ENCODE data around the gene SCGB1D1.

SCGB1D1 gene, protein sequence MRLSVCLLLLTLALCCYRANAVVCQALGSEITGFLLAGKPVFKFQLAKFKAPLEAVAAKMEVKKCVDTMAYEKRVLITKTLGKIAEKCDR

DNA sequence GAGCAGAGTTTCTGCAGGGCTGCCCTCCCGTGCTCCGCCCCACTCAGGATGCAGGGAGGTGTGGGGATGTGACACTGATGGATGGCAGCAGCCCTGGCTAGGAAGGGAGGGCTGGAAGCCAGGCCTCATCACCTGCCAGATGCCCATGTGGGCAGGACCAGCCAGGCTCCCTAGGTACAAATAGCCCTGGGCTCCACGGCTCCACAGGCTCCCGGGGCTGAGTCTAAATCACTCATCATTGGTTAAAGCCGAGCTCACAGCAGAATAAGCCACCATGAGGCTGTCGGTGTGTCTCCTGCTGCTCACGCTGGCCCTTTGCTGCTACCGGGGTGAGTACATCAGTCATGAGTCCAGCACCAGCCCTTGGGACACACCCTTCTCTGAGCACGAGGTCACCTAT is at the start of gene SCGB1D1:
Gene SCGB1D1, plus strand, starts transcription at position 206 of the 400 bp plus-strand sequence. Its CDS starts 69 bp downstream, at position 275.
- Mint-ChIP-seq H3K4me1 (no peaks in the 10 kb centered on the region), H3K9me3 (peaks cover 3% of the 10 kb centered on the region), H3K4me3 (no peak within 1 kb of the TSS), H3K36me3 (peaks cover 3% of the 10 kb centered on the region), H3K27me3 (peaks cover 22% of the 10 kb centered on the region), H3K27ac (no peak within 1 kb of the TSS)

DNA sequence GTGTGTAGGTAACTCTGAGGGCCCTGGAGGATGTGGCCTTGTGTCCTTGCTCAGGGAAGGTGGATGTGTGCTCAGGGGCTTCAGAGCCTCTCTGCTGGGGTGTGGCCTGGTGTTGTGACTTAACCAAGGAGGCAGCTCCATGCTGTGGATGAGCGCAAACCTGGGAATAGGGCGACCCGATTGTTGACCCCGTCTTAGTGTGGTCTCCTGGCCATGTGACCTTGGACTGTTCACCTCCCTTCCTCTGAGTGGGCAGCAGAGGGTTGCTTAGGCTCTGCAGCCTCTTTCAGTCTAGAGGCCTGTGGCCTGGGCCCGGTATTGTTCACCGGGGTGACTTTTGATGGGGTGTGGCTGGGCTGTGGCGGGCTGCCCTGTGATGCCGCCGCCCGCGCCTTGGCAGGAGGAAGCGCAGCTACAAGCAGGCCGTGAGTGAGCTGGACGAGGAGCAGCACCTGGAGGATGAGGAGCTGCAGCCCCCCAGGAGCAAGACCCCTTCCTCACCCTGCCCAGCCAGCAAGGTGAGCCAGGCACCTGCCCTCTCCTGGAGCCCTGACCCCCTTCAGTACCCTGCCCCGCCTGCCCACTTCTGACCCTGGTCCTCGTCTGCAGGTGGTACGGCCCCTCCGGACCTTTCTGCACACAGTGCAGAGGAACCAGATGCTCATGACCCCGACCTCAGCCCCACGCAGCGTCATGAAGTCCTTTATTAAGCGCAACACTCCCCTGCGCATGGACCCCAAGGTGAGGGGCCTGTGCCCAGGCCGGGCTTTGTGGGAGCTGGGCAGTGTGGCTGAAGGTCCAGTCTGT is 49.5 kb upstream of the SCGB1D1 start:
- H3K27me3 Mint-ChIP-seq = no peaks in the 10 kb centered on the region
- no peaks in the 10 kb centered on the region for H3K9me3 Mint-ChIP-seq
- no peak overlapping the region for H3K4me3 Mint-ChIP-seq
- peaks cover 4% of the 10 kb centered on the region for H3K36me3 Mint-ChIP-seq
- no peak overlapping the region for H3K27ac Mint-ChIP-seq
- peaks cover 4% of the 10 kb centered on the region for H3K4me1 Mint-ChIP-seq

DNA sequence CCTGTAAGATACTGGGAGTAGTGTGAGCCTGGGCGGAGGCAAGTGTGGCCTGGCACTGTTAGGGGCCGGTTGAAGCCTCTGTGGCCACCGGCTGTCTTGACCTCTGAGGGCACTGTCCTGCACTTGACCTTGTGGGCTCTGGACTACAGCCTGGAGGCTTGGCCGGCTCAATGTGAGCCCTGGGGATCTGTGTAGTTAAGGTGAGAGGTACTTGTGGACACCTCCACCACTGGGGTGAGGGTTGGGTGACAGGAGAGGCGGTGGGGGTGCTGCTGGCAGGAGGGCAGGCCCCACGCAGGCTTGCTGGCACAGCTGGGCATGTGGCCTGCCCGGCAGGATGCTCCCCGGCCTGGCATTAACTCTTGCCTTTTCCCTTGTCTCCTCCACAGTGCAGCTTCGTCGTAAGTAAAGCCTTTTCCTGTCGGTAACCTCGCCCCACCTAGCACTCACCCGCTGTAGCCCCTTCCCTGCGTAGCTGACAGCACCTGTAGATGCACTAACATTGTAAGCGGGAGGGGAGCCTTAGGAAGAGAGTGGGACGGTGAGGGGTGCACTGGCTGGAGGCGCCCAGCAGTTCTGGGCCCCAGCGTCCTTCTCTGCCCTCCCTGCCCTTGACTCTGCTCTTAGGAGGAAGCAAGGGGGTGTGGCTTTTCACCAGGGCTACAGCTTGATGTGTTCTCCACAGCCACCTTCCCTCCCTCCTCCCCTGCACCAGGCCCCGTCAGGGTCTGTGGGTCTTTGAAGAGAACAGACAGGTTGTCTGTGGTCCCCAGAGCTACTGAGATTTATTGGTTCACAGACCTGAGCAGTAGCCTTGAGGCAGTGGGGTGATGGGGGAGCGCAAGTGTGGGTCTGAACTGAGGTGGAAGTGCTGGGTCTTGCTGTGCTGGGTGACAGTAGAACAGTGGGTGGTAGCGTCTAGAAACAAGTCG is 48.6 kb upstream of the SCGB1D1 start:
- Mint-ChIP-seq H3K9me3 (no peaks in the 10 kb centered on the region), H3K36me3 (peaks cover 5% of the 10 kb centered on the region)

DNA sequence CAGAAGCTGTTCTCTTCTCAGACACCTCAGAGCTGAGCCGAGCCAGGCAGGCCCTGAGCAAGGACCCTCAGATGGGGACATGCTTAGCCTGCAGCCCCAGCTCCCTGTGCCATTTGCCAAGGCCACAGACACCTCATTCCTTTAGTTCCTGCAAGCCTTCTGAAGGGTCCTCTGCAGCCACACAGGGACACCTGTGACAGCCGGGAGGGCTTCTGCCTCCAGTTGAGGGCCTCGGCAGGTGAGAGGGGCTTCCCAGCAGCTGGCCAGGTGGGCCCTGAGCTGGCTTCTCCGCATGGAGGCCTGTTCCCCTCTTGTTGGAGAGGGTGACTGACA is 48.0 kb upstream of the SCGB1D1 start:
- H3K9me3 Mint-ChIP-seq = no peaks in the 10 kb centered on the region
- peaks cover 6% of the 10 kb centered on the region for H3K36me3 Mint-ChIP-seq
- H3K27ac Mint-ChIP-seq = no peak overlapping the region

More for the DNA sequence above, 48.6 kb upstream of the SCGB1D1 start:
- H3K4me1 Mint-ChIP-seq = peaks cover 4% of the 10 kb centered on the region
- H3K27me3 Mint-ChIP-seq = no peaks in the 10 kb centered on the region
- no peak overlapping the region for H3K27ac Mint-ChIP-seq
- no peak overlapping the region for H3K4me3 Mint-ChIP-seq

DNA sequence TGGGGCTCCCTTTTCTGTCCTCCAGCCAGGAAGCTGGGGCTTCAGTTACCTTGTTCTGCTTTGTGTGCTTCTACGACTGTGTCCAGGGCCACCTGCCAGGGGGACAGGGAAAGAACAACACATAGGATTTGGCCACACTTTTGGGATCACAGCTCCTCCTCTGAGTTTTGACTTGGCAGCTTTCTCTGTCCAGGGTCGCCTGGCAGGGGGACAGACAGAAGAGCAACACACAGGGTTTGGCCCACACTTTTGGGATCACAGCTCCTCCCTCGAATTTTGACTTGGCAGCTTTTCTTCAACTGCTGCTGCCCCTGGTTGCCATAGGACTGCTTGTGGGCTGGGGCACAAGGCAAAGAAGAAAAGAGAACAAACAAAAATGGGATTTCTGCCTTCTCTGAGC is 47.1 kb upstream of the SCGB1D1 start:
- Mint-ChIP-seq H3K36me3 (peaks cover 6% of the 10 kb centered on the region), H3K9me3 (no peaks in the 10 kb centered on the region), H3K4me3 (no peak overlapping the region), H3K4me1 (no peaks in the 10 kb centered on the region), H3K27me3 (no peaks in the 10 kb centered on the region), H3K27ac (no peak overlapping the region)

More for the DNA sequence above, 48.0 kb upstream of the SCGB1D1 start:
- Mint-ChIP-seq H3K4me1 (no peaks in the 10 kb centered on the region), H3K4me3 (no peak overlapping the region), H3K27me3 (no peaks in the 10 kb centered on the region)

DNA sequence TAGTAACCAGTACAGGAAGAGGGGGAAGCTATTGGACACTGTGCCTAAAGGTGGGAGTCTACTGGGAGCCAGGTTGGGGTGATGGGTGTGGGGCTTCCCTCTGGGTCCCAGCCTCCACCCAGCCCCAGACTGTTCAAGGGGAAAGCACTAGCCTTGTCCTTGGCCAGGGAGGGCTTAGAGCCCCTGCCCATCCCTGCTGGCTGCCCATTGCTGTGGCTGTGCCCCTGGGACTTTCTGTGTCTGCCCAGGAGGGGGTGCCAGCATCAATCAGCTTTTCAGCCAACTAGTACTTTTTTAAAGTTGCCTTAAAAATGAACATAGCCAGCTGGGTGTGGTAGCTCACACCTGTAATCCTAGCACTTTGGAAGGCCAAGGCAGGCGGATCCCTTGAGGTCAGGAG is 46.3 kb upstream of the SCGB1D1 start:
- H3K4me3 Mint-ChIP-seq = no peak overlapping the region
- no peaks in the 10 kb centered on the region for H3K9me3 Mint-ChIP-seq
- no peaks in the 10 kb centered on the region for H3K27me3 Mint-ChIP-seq
- H3K36me3 Mint-ChIP-seq = peaks cover 6% of the 10 kb centered on the region
- H3K27ac Mint-ChIP-seq = no peak overlapping the region
- H3K4me1 Mint-ChIP-seq = no peaks in the 10 kb centered on the region

DNA sequence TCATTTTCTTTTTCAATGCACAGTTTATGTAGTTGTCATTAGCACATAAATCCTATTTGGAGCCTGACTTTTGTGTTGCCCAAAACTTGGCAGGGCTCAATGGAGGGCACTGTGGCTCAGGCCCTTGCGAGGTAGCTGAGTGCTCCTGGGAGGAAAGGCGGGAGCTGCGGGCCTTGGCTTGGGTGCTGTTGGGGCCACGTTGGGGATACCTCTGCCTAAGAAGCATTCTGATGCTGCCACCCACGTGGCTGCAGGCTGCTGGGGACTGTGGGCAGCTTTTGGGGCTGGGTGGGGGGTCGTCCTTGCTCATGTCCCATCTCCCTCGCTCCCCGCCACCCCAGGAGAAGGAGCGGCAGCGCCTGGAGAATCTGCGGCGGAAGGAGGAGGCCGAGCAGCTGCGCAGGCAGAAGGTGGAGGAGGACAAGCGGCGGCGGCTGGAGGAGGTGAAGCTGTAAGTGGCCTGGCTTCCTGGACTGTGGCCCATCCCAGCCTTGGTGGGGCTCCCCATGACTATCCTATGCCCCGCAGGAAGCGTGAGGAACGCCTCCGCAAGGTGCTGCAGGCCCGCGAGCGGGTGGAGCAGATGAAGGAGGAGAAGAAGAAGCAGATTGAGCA is 45.3 kb upstream of the SCGB1D1 start:
- H3K4me3 Mint-ChIP-seq = no peak overlapping the region
- no peaks in the 10 kb centered on the region for H3K27me3 Mint-ChIP-seq
- H3K36me3 Mint-ChIP-seq = peaks cover 6% of the 10 kb centered on the region
- no peaks in the 10 kb centered on the region for H3K4me1 Mint-ChIP-seq
- no peaks in the 10 kb centered on the region for H3K9me3 Mint-ChIP-seq
- H3K27ac Mint-ChIP-seq = no peak overlapping the region

DNA sequence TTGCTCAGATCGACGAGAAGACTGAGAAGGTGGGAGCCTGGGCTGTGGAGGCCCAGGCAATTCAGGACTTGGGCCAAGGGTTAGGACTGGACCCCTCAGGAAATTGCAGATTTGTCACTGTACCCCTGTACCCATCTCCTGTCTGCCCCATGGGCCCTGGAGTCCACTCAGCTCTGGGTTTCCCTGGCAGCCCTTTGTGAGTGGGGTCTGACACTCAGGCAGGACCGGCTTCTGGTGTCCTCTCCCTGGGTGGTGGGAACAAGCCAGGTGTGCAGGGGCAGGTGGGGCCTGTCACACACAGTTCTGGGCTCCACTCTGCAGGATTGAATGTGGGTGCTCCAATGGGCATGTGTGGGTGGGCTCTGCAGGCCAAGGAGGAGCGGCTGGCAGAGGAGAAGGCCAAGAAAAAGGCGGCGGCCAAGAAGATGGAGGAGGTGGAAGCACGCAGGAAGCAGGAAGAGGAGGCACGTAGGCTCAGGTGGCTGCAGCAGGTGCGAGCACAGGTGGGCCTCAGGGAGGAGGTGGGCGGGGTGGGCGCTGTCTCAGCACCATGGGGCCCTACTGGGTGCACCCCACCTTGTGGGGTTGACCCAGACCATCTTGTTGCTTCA is 44.6 kb upstream of the SCGB1D1 start:
- Mint-ChIP-seq H3K4me3 (no peak overlapping the region), H3K36me3 (peaks cover 8% of the 10 kb centered on the region), H3K4me1 (no peaks in the 10 kb centered on the region), H3K27me3 (no peaks in the 10 kb centered on the region), H3K9me3 (no peaks in the 10 kb centered on the region), H3K27ac (no peak overlapping the region)

DNA sequence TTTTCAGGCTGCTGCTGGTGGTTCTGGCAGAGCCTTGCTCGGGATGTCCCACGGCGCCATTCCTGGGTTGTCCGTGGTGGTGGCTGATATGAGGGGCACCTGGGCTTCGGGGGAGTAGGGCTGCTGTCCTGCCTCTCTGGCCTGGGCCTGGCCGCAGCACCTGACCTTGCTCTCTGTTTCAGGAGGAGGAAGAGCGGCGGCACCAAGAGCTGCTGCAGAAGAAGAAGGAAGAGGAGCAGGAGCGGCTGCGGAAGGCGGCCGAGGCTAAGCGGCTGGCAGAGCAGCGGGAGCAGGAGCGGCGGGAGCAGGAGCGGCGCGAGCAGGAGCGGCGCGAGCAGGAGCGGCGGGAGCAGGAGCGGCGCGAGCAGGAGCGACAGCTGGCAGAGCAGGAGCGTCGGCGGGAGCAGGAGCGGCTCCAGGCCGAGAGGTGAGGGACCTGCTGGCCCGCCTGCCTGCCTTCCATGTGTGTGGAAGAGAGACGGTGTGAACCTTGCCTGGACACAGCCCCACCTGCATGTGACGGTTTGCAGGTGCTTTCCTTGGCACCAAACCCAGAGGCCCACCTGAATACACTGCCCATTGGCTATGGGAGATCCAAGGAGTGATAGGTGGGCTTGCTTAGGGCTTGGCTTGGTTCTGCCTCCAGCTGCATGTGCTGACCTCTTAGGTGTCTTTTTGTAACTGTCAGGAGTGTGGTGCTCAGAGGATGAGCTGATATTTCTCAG is 43.4 kb upstream of the SCGB1D1 start:
- Mint-ChIP-seq H3K4me1 (no peaks in the 10 kb centered on the region), H3K9me3 (no peaks in the 10 kb centered on the region), H3K27ac (no peak overlapping the region), H3K27me3 (no peaks in the 10 kb centered on the region), H3K36me3 (peaks cover 13% of the 10 kb centered on the region), H3K4me3 (no peak overlapping the region)

DNA sequence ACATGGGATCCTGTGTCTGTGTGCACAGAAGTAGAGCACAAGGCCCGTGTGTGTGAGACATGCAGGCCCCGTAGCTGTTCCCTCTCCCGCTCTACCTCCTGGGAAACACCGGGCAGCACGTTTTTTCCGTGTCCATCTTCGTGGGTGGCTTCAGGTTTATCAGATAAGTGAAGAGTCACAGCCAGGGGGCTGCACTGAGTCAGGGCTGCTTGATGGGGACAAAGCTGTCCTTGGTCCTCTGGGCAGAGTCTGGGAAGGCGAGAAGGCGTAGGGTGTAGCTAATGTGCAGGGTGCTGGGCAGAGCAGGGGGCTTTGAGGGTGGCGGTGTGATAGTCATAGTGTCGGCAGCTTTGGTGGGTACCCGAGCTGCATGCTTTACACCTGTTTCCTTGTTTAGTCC is 42.5 kb upstream of the SCGB1D1 start:
- Mint-ChIP-seq H3K27me3 (no peaks in the 10 kb centered on the region), H3K4me3 (no peak overlapping the region), H3K27ac (no peak overlapping the region), H3K4me1 (no peaks in the 10 kb centered on the region), H3K36me3 (peaks cover 13% of the 10 kb centered on the region), H3K9me3 (no peaks in the 10 kb centered on the region)

DNA sequence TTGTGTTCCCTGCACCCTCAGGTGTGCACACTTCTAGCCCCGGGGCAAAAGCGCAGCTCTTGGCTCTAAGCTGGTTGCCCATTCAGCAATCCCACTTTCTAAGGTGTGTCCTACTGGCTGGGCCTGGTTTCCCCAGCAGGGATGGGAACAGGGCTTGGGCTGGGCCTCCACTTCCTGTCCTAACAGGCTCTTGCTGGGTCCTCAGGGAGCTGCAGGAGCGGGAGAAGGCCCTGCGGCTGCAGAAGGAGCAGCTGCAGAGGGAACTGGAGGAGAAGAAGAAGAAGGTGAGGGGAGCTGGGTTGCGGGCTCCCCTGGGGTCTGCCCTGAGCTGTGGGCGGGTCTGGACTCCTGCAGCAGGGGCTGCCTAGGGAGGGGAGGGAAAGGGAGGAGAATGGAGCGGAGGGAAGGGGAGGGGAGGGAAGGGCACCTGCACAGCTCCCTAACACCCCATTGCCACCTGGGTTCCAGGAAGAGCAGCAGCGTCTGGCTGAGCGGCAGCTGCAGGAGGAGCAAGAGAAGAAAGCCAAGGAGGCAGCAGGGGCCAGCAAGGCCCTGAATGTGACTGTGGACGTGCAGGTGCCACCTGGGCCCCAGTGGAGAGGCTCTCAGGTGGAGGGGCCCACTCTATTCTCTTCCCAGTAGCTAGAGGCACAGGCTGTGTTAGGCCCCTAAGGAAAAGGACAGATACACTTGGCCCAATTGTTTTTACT is 41.6 kb upstream of the SCGB1D1 start:
- H3K4me3 Mint-ChIP-seq = no peak overlapping the region
- no peaks in the 10 kb centered on the region for H3K9me3 Mint-ChIP-seq
- no peaks in the 10 kb centered on the region for H3K27me3 Mint-ChIP-seq
- no peak overlapping the region for H3K27ac Mint-ChIP-seq
- H3K36me3 Mint-ChIP-seq = peaks cover 12% of the 10 kb centered on the region
- no peaks in the 10 kb centered on the region for H3K4me1 Mint-ChIP-seq

DNA sequence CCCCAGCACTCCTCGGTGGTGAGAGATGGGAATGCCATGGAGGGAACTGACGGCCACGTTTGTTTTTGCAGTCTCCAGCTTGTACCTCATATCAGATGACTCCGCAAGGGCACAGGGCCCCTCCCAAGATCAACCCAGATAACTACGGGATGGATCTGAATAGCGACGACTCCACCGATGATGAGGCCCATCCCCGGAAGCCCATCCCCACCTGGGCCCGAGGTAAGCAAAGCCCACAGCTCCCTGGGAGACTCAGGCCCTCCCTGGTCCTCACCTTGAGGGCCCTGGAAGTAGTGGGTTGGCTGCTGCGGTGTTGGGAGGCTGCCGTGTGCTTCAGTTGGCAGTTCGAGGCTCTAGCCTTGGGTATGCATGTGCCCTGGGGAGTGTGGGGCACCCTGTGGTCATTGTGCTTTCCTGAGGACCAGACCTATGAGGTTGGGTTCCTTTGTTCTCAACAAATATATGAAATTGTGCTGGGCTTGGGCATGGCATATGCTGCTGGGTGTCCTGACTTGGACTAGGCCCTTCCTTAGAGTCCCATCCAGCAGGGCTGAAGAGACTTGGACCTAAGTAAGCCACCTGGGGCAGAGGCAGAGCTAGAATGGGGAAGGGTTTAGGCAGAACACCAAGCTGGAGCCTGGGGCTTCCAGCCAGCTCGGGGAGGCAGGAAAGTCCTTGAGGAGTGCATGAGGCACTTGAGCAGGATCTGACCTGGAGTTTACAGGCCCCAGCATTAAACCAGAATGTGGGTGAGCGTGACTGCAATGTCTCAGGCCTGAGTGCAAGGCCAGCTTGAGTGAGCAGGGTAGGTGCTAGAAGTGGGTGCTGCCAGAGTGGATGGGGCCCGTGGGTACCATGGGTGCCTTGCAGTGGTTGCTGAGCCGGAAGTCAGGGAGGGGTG is 39.8 kb upstream of the SCGB1D1 start:
- Mint-ChIP-seq H3K9me3 (no peaks in the 10 kb centered on the region), H3K27ac (no peak overlapping the region), H3K27me3 (no peaks in the 10 kb centered on the region), H3K4me1 (no peaks in the 10 kb centered on the region), H3K36me3 (peaks cover 11% of the 10 kb centered on the region), H3K4me3 (no peak overlapping the region)

DNA sequence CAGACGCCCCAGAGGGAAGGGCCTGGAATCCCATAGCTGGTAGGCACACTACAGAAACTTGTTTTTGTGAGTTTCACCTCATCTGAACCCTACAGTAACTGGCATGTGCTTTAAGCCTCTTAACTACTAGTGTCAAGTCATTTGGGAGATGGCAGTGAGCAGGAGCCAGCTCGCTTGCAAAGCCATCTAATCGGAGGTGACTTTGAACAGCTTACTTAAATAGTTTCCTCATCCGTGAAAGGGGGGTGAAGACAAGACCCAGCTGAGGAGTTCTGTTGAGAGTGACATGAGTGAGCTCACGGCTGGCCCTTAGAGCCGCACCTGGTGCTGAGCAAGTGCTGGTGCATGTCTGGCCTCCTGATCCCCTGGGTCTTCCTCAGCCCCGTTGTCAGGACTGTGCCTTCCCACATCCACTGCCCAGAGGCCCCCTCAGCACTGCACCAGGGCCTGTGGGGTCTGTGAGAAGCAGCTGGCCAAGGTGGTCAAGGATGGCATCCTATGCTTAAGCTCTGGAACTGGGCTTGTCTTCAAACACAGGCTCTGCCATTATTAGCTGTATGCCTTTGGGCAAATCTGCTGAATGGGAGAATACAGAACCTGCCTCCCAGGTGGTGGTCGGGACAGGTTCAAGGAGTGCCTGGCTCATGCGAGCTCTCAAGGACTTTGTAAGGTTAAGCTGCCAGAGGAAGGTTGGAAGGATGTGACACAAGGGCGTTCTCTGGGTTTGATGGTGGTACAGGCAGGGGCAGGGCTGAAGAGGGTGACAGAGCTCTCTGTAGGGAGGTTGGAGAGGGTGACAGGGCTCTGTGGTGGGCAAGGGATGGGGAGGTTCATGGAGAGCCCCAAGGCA is 38.9 kb upstream of the SCGB1D1 start:
- no peaks in the 10 kb centered on the region for H3K9me3 Mint-ChIP-seq
- no peaks in the 10 kb centered on the region for H3K27me3 Mint-ChIP-seq
- H3K4me3 Mint-ChIP-seq = no peak overlapping the region
- peaks cover 9% of the 10 kb centered on the region for H3K36me3 Mint-ChIP-seq
- H3K4me1 Mint-ChIP-seq = no peaks in the 10 kb centered on the region
- no peak overlapping the region for H3K27ac Mint-ChIP-seq
